ES-I3 (cell line): Measurements from ENCODE around the gene SCAI.

Source experiments
- H3K36me3 ChIP-seq: 2 replicates; pipeline ENCODE4 v1.6.1; 2013; ENCODE audit warnings: mild to moderate bottlenecking, low read length, control low read depth, moderate library complexity; ENCODE audit not compliant: insufficient read depth
- H3K4me1 ChIP-seq: 2 replicates; pipeline ENCODE4 v1.6.1; 2013; ENCODE audit warnings: mild to moderate bottlenecking, control low read depth, low read length; ENCODE audit not compliant: insufficient read depth
- H3K9ac ChIP-seq: 2 replicates; pipeline ENCODE4 v1.6.1; 2013; ENCODE audit warnings: low read depth, mild to moderate bottlenecking, low read length, moderate library complexity
- H3K9me3 ChIP-seq: 2 replicates; pipeline ENCODE4 v1.6.1; 2013; ENCODE audit warnings: mild to moderate bottlenecking, low read length, moderate library complexity; ENCODE audit not compliant: control insufficient read depth, insufficient read depth

Gene SCAI

DNA sequence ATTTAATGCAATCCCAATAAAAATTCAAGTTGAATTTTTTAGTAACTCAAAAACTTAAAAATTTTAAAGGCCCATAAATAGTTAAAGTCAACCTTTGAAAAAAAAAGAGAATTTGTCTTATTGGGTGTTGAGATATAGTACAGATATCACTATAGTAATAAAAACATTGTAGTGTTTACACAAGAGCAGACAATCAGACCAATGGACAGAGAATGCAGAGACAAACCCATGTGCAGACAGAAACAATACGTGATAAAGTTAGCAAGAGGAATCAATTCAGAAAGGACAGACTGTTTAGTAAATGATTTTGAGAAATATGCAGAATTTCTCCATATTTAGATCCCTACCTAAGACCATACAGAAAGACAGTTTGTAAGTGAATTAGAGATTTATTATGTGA, 236.4 kb downstream of the SCAI start:
- Histone ChIP-seq H3K9ac (no peak overlapping the region), H3K36me3 (no peaks in the 10 kb centered on the region), H3K9me3 (no peaks in the 10 kb centered on the region), H3K4me1 (no peaks in the 10 kb centered on the region)

GRCh38 chr9:124899845-124900244, 243.5 kb downstream of the SCAI start:
- no peak overlapping the region for H3K9ac ChIP-seq

GRCh38 chr9:124897570-124898460, 245.5 kb downstream of the SCAI start:
- Histone ChIP-seq H3K9ac (no peak overlapping the region), H3K4me1 (no peaks in the 10 kb centered on the region), H3K36me3 (no peaks in the 10 kb centered on the region), H3K9me3 (no peaks in the 10 kb centered on the region)

More at GRCh38 chr9:124899845-124900244, 243.5 kb downstream of the SCAI start:
- Histone ChIP-seq H3K4me1 (no peaks in the 10 kb centered on the region), H3K36me3 (no peaks in the 10 kb centered on the region), H3K9me3 (no peaks in the 10 kb centered on the region)

- Histone ChIP-seq H3K9ac (no peak overlapping the region), H3K36me3 (peaks cover 5% of the 10 kb centered on the region; the same call in 1 of the 2 replicates), H3K9me3 (no peaks in the 10 kb centered on the region), H3K4me1 (no peaks in the 10 kb centered on the region)
These were observed 248.6 kb downstream of the SCAI start for GRCh38 chr9:124894741-124895170.

DNA sequence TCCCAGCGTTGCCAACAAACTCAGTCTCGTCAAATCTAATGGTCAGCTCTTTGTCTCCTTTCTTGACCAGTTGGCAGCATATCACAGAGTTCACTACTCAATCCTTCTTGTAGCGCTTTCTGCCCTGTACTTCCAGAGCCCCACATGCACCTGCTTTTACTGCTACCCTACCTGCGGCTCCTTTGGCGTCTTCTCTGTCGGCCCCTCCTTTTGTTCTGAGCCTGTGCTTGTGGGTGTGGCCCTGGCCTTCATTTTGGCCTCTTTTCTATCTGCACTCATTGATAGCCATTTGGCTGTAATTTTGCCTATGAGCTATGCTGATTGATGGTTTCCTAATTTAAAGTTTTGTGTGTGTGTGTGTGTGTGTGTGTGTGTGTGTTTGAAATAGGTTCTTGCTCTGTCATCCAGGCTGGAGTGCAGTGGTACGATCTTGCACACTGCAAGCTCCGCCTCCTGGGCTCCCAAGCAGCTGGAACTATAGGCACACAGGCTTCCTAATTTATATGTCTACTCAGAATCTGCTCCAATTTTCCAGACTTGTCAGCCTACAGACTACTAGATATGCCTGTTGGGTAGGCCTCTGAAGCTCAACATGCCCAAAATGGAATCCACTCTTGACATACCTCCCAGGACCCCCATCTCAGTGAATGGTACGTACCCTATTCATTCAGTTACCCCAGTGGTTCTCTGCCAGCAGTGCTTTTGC, 249.1 kb downstream of the SCAI start:
- H3K36me3 ChIP-seq: peaks cover 5% of the 10 kb centered on the region; the same call in 1 of the 2 replicates
- H3K9ac ChIP-seq: no peak overlapping the region
- H3K9me3 ChIP-seq: no peaks in the 10 kb centered on the region
- H3K4me1 ChIP-seq: no peaks in the 10 kb centered on the region
